Neural cell (in vitro differentiated cells): ENCODE data around the gene TAC4. TPM values are rescaled to one million over a fixed set of nuclear protein-coding genes. Genes with fewer than 3 reads are reported as not detected.

ENCODE experiments used
- H2AFZ ChIP-seq: fragments of 200-600, 300-800 bp; sonication (generic), shearing (Covaris generic); 2 replicates; pipeline ENCODE4 v1.6.0; 2014; ENCODE audit warnings: low read depth, mild to moderate bottlenecking, antibody characterized with exemption, low read length, moderate library complexity
- H3F3A ChIP-seq: fragments of 200-600 bp; shearing (Covaris generic); 2 replicates; pipeline ENCODE4 v1.6.1; 2016; ENCODE audit warnings: mild to moderate bottlenecking, moderate library complexity, mixed read lengths, antibody characterized with exemption, low read length; ENCODE audit not compliant: insufficient read depth, poor library complexity, severe bottlenecking
- H3K27ac ChIP-seq: fragments of 200-600, 300-800 bp; sonication (generic), shearing (Covaris generic); 2 replicates; pipeline ENCODE4 v1.5.1; 2014; ENCODE audit warnings: mild to moderate bottlenecking, low read length, moderate library complexity
- H3K27me3 ChIP-seq: fragments of 300-800, 200-600 bp; sonication (generic), shearing (Covaris generic); 2 replicates; pipeline ENCODE4 v1.6.0; 2014; ENCODE audit warnings: mild to moderate bottlenecking, low read depth, low read length, moderate library complexity; ENCODE audit not compliant: insufficient read depth
- H3K36me3 ChIP-seq: fragments of 300-800, 200-600 bp; sonication (generic), shearing (Covaris generic); 2 replicates; pipeline ENCODE4 v1.5.1; 2014; ENCODE audit warnings: mild to moderate bottlenecking, antibody characterized with exemption, low read length, moderate library complexity; ENCODE audit not compliant: insufficient read depth
- H3K4me2 ChIP-seq: fragments of 300-800, 200-600 bp; sonication (generic), shearing (Covaris generic); 2 replicates; pipeline ENCODE4 v1.6.0; 2014; ENCODE audit warnings: mild to moderate bottlenecking, low read length
- H3K4me3 ChIP-seq: fragments of 300-800, 200-600 bp; sonication (generic), shearing (Covaris generic); 2 replicates; pipeline ENCODE4 v1.5.1; 2014; ENCODE audit warnings: mild to moderate bottlenecking, low read length, moderate library complexity
- H3K79me2 ChIP-seq: fragments of 200-600 bp; shearing (Covaris generic); replicated peaks from 2 replicates; pipeline ENCODE4 v1.6.0; 2014; ENCODE audit warnings: mild to moderate bottlenecking, low read length, moderate library complexity; ENCODE audit not compliant: insufficient read depth
- H3K9ac ChIP-seq: fragments of 300-800, 200-600 bp; sonication (generic), shearing (Covaris generic); 2 replicates; pipeline ENCODE4 v1.6.1; 2016; ENCODE audit warnings: mild to moderate bottlenecking, low read length, mixed read lengths
- H3K9me2 ChIP-seq: fragments of 200-600 bp; shearing (Covaris generic); 2 replicates; pipeline ENCODE4 v1.6.1; 2016; ENCODE audit warnings: mild to moderate bottlenecking, low read length, mixed read lengths; ENCODE audit not compliant: insufficient read depth
- H3K9me3 ChIP-seq: fragments of 200-600, 300-800 bp; sonication (generic), shearing (Covaris generic); 2 replicates; pipeline ENCODE4 v1.6.1; 2016; ENCODE audit warnings: mild to moderate bottlenecking, mixed run types, low read length, moderate library complexity, mixed read lengths
- H4K20me1 ChIP-seq: fragments of 200-600 bp; shearing (Covaris generic); 2 replicates; pipeline ENCODE4 v1.6.1; 2016; ENCODE audit warnings: mild to moderate bottlenecking, mixed run types; ENCODE audit not compliant: insufficient read depth
- EP300 ChIP-seq: fragments of 450-650 bp; conservative IDR thresholded peaks from 2 replicates; pipeline ENCODE4 v1.6.1; 2014; ENCODE audit warnings: antibody characterized with exemption, mild to moderate bottlenecking, moderate library complexity; ENCODE audit not compliant: poor library complexity, severe bottlenecking
- EZH2 ChIP-seq: fragments of 200-600, 300-800 bp; shearing (Covaris generic), sonication (generic); IDR thresholded peaks from 2 replicates; pipeline ENCODE4 v1.6.1; 2014; ENCODE audit warnings: antibody characterized with exemption, low read length, borderline replicate concordance, mild to moderate bottlenecking; ENCODE audit not compliant: insufficient read depth, poor library complexity, severe bottlenecking
- MXI1 ChIP-seq: fragments of 450-650 bp; conservative IDR thresholded peaks from 2 replicates; pipeline ENCODE4 v1.6.1; 2014; ENCODE audit warnings: antibody characterized with exemption, mild to moderate bottlenecking; ENCODE audit not compliant: poor library complexity, severe bottlenecking
- RAD21 ChIP-seq: fragments of 450-650 bp; conservative IDR thresholded peaks from 2 replicates; pipeline ENCODE4 v1.6.1; 2014; ENCODE audit warnings: antibody characterized with exemption, mild to moderate bottlenecking, moderate library complexity
- SMC3 ChIP-seq: fragments of 450-650 bp; conservative IDR thresholded peaks from 2 replicates; pipeline ENCODE4 v1.6.1; 2014; ENCODE audit warnings: antibody characterized with exemption, mild to moderate bottlenecking, moderate library complexity; ENCODE audit not compliant: poor library complexity
- TAF1 ChIP-seq: IDR thresholded peaks from 2 replicates; pipeline ENCODE4 v1.6.1; 2012; ENCODE audit warnings: low read depth
- polyA plus RNA-seq: library from polyadenylated mRNA; depleted of rRNA; stranded (reverse); fragments of >200 nt; gene quantifications from 2 replicates; pipeline ENCODE4 v1.2.3, GENCODE V29; 2014
- TF ChIP-seq, protein P1 (sequence below): IDR thresholded peaks from 2 replicates; pipeline ENCODE4 v1.6.1; 2012; ENCODE audit warnings: borderline replicate concordance
- TF ChIP-seq, protein P2 (sequence below): fragments of 450-650 bp; IDR thresholded peaks from 2 replicates; pipeline ENCODE4 v1.5.1; 2014; ENCODE audit warnings: antibody characterized with exemption, mild to moderate bottlenecking, moderate library complexity; ENCODE audit not compliant: poor library complexity, severe bottlenecking

The TAC4 gene
- polyA plus RNA-seq, 1 donor from 2014 or later, result not detected

DNA sequence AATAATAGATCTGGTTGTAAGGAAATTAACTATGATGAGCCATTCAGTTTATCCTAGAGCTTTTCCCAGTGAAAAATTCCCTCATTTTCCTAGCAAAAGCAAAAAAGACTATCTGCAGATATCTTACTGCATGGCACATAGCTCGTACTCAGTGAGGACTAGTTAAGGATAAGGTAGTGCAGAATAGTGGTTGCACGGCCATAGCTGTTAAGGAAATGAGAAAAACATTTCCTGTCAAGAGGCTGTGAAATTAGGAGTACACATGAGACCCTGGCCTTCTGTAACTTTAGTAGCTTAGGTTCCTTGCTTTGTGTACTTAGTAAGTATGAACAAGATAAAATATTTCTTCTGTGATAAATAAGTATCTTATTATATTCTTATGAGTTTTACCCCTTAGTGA is 49.1 kb downstream of the TAC4 start:
- Histone ChIP-seq H3K27me3 (no peaks in the 10 kb centered on the region), H3K27ac (no peak overlapping the region), H3K36me3 (peaks cover 10% of the 10 kb centered on the region), H3K9ac (no peak overlapping the region), H3K9me2 (no peaks in the 10 kb centered on the region), H3K4me2 (no peak overlapping the region), H3K79me2 (peaks cover 28% of the 10 kb centered on the region), H3K4me3 (no peak overlapping the region), H3F3A (no peaks in the 10 kb centered on the region), H2AFZ (no peak overlapping the region), H3K9me3 (no peaks in the 10 kb centered on the region), H4K20me1 (no peaks in the 10 kb centered on the region)
- TF ChIP-seq EZH2 (no peak), RAD21 (no peak)
- TF ChIP-seq, protein P1, sequence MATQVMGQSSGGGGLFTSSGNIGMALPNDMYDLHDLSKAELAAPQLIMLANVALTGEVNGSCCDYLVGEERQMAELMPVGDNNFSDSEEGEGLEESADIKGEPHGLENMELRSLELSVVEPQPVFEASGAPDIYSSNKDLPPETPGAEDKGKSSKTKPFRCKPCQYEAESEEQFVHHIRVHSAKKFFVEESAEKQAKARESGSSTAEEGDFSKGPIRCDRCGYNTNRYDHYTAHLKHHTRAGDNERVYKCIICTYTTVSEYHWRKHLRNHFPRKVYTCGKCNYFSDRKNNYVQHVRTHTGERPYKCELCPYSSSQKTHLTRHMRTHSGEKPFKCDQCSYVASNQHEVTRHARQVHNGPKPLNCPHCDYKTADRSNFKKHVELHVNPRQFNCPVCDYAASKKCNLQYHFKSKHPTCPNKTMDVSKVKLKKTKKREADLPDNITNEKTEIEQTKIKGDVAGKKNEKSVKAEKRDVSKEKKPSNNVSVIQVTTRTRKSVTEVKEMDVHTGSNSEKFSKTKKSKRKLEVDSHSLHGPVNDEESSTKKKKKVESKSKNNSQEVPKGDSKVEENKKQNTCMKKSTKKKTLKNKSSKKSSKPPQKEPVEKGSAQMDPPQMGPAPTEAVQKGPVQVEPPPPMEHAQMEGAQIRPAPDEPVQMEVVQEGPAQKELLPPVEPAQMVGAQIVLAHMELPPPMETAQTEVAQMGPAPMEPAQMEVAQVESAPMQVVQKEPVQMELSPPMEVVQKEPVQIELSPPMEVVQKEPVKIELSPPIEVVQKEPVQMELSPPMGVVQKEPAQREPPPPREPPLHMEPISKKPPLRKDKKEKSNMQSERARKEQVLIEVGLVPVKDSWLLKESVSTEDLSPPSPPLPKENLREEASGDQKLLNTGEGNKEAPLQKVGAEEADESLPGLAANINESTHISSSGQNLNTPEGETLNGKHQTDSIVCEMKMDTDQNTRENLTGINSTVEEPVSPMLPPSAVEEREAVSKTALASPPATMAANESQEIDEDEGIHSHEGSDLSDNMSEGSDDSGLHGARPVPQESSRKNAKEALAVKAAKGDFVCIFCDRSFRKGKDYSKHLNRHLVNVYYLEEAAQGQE, result no peak
- TF ChIP-seq, protein P2, sequence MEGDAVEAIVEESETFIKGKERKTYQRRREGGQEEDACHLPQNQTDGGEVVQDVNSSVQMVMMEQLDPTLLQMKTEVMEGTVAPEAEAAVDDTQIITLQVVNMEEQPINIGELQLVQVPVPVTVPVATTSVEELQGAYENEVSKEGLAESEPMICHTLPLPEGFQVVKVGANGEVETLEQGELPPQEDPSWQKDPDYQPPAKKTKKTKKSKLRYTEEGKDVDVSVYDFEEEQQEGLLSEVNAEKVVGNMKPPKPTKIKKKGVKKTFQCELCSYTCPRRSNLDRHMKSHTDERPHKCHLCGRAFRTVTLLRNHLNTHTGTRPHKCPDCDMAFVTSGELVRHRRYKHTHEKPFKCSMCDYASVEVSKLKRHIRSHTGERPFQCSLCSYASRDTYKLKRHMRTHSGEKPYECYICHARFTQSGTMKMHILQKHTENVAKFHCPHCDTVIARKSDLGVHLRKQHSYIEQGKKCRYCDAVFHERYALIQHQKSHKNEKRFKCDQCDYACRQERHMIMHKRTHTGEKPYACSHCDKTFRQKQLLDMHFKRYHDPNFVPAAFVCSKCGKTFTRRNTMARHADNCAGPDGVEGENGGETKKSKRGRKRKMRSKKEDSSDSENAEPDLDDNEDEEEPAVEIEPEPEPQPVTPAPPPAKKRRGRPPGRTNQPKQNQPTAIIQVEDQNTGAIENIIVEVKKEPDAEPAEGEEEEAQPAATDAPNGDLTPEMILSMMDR, result no peak

DNA sequence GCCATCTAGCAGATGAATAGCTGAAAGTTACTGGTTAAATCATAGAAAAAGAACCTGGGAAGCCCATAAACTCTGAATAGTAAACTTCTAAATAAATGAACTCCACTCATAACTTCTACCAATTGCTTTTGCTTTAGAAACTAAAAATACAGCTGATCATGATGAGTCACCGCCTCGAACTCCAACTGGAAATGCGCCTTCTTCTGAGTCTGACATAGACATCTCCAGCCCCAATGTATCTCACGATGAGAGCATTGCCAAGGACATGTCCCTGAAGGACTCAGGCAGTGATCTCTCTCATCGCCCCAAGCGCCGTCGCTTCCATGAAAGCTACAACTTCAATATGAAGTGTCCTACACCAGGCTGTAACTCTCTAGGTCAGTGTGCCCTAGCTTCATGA is 49.7 kb downstream of the TAC4 start:
- H3K36me3 ChIP-seq, result peaks cover 10% of the 10 kb centered on the region
- no peaks in the 10 kb centered on the region for H3K27me3 ChIP-seq
- no peak for TF ChIP-seq SMC3
- no peaks in the 10 kb centered on the region for H4K20me1 ChIP-seq
- no peaks in the 10 kb centered on the region for H3K9me3 ChIP-seq
- H3K4me2 ChIP-seq, result no peak overlapping the region
- H3K4me3 ChIP-seq, result no peak overlapping the region
- no peaks in the 10 kb centered on the region for H3K9me2 ChIP-seq
- H3K9ac ChIP-seq, result no peak overlapping the region
- no peak overlapping the region for H3K27ac ChIP-seq
- H3K79me2 ChIP-seq, result peaks cover 29% of the 10 kb centered on the region
- no peak overlapping the region for H2AFZ ChIP-seq
- H3F3A ChIP-seq, result no peaks in the 10 kb centered on the region

DNA sequence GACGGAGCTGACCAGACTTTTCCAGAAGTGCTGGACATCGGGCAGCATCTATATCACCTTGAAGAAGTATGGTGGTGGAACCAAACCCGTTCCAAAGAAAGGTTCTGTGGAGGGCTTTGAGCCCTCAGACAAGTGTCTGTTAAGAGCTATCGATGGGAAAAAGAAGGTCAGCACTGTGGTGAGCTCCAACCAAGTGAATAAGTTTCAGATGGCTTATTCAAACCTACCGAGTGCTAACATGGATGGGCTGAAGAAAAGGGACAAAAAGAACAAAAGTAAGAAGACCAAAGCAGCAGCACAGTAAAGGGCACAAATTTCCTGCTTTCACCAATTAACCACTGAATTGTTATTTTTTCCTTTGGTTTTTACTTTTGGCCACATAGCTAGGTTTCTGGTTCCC is 52.5 kb downstream of the TAC4 start:
- H3K79me2 ChIP-seq, result peaks cover 50% of the 10 kb centered on the region
- H3K4me2 ChIP-seq, result no peak overlapping the region
- H2AFZ ChIP-seq, result no peak overlapping the region
- no peaks in the 10 kb centered on the region for H3K9me3 ChIP-seq
- no peaks in the 10 kb centered on the region for H4K20me1 ChIP-seq
- no peaks in the 10 kb centered on the region for H3K9me2 ChIP-seq
- TF ChIP-seq, protein P1, result no peak
- TF ChIP-seq TAF1 (no peak), EP300 (no peak), MXI1 (no peak), SMC3 (no peak)
- TF ChIP-seq, protein P2, result no peak
- H3K4me3 ChIP-seq, result no peak overlapping the region
- peaks cover 14% of the 10 kb centered on the region for H3K36me3 ChIP-seq
- no peak overlapping the region for H3K27ac ChIP-seq
- H3K27me3 ChIP-seq, result no peaks in the 10 kb centered on the region
- H3F3A ChIP-seq, result no peaks in the 10 kb centered on the region
- no peak overlapping the region for H3K9ac ChIP-seq
